WTC11 (cell line): ENCODE data around the gene AMIGO1. TPM values are rescaled to one million over a fixed set of nuclear protein-coding genes. Genes with fewer than 3 reads are reported as not detected.
A peak's percentile ranks its signal among the peaks of the same experiment; 100 is the strongest.

Experiments
- ATAC-seq: fragments of 200-7000 bp; cut with Tn5 transposase; 2 replicates; pipeline ENCODE4 v1.10.0; 2021; ENCODE audit warnings: mild to moderate bottlenecking, moderate library complexity
- CTCF ChIA-PET: fragments of 300-600 bp; sonication (Branson Sonifier 250); formaldehyde crosslinking; loops from one replicate; lab custom pipeline; 2021; ENCODE audit warnings: antibody characterized with exemption; lab: Charles Lee
- POLR2A ChIA-PET: fragments of 350-600 bp; sonication (Branson Sonifier 250); formaldehyde crosslinking; loops from one replicate; lab custom pipeline; 2021; ENCODE audit warnings: antibody characterized with exemption; lab: Charles Lee
- DNase-seq: peaks from one replicate; pipeline ENCODE4 v3.0.0; 2021; ENCODE audit warnings: low spot score
- H3K27ac Mint-ChIP-seq: 2 replicates; pipeline ENCODE4 v1.8.0; 2021; ENCODE audit warnings: mixed read lengths
- H3K27me3 Mint-ChIP-seq: 2 replicates; pipeline ENCODE4 v1.8.0; 2021; ENCODE audit warnings: low read depth, mild to moderate bottlenecking, moderate library complexity, mixed read lengths
- H3K36me3 Mint-ChIP-seq: 2 replicates; pipeline ENCODE4 v1.8.0; 2021; ENCODE audit warnings: mixed read lengths
- H3K4me1 Mint-ChIP-seq: 2 replicates; pipeline ENCODE4 v1.8.0; 2022; ENCODE audit warnings: mixed read lengths
- H3K4me3 Mint-ChIP-seq: 2 replicates; pipeline ENCODE4 v1.8.0; 2021; ENCODE audit warnings: mild to moderate bottlenecking, moderate library complexity, mixed read lengths
- H3K9me3 Mint-ChIP-seq: 2 replicates; pipeline ENCODE4 v1.8.0; 2021; ENCODE audit warnings: mixed read lengths
- ETV6 ChIP-seq: sonication (generic); formaldehyde crosslinking; IDR thresholded peaks from 2 replicates; pipeline ENCODE4 v1.8.1; 2022; ENCODE audit warnings: mild to moderate bottlenecking, missing genetic modification reagents
- FOXJ3 ChIP-seq: sonication (generic); formaldehyde crosslinking; IDR thresholded peaks from 2 replicates; pipeline ENCODE4 v1.9.0; 2021; ENCODE audit warnings: missing genetic modification reagents, mild to moderate bottlenecking, borderline replicate concordance
- GABPB1 ChIP-seq: sonication (generic); formaldehyde crosslinking; IDR thresholded peaks from 2 replicates; pipeline ENCODE4 v1.8.1; 2023; ENCODE audit warnings: mild to moderate bottlenecking, missing genetic modification reagents
- HMGA2 ChIP-seq: fragments of 250-450 bp; sonication (Bioruptor Pico); IDR thresholded peaks from 2 replicates; pipeline ENCODE4 v1.4.0; 2021; ENCODE audit warnings: mild to moderate bottlenecking, moderate library complexity
- JUN ChIP-seq: sonication (generic); formaldehyde crosslinking; IDR thresholded peaks from 2 replicates; pipeline ENCODE4 v1.8.0; 2023; ENCODE audit warnings: mild to moderate bottlenecking, missing genetic modification reagents
- MXD4 ChIP-seq: fragments of 250-450 bp; sonication (Bioruptor Pico); IDR thresholded peaks from 2 replicates; pipeline ENCODE4 v1.8.0; 2021; ENCODE audit warnings: mild to moderate bottlenecking, moderate library complexity, borderline replicate concordance
- NFYB ChIP-seq: sonication (generic); formaldehyde crosslinking; conservative IDR thresholded peaks from 2 replicates; pipeline ENCODE4 v1.8.0; 2022; ENCODE audit warnings: low read depth, missing genetic modification reagents
- NR3C1 ChIP-seq: sonication (generic); formaldehyde crosslinking; conservative IDR thresholded peaks from 2 replicates; pipeline ENCODE4 v1.8.1; 2023; ENCODE audit warnings: low read depth, mild to moderate bottlenecking, missing genetic modification reagents
- PRRX2 ChIP-seq: fragments of 250-450 bp; sonication (Bioruptor Pico); IDR thresholded peaks from 2 replicates; pipeline ENCODE4 v1.8.0; 2021; ENCODE audit warnings: mild to moderate bottlenecking
- RELA ChIP-seq: sonication (generic); formaldehyde crosslinking; IDR thresholded peaks from 2 replicates; pipeline ENCODE4 v1.8.1; 2022; ENCODE audit warnings: missing genetic modification reagents, mild to moderate bottlenecking, borderline replicate concordance
- TEAD1 ChIP-seq: sonication (generic); formaldehyde crosslinking; IDR thresholded peaks from 2 replicates; pipeline ENCODE4 v1.8.0; 2022; ENCODE audit warnings: mild to moderate bottlenecking, missing genetic modification reagents
- TEAD4 ChIP-seq: sonication (generic); formaldehyde crosslinking; IDR thresholded peaks from 2 replicates; pipeline ENCODE4 v1.8.0; 2022; ENCODE audit warnings: mild to moderate bottlenecking, missing genetic modification reagents
- ZNF121 ChIP-seq: sonication (generic); formaldehyde crosslinking; IDR thresholded peaks from 2 replicates; pipeline ENCODE4 v1.8.0; 2023; ENCODE audit warnings: missing genetic modification reagents
- ZNF317 ChIP-seq: sonication (generic); formaldehyde crosslinking; IDR thresholded peaks from 2 replicates; pipeline ENCODE4 v1.8.1; 2023; ENCODE audit warnings: low read depth, mild to moderate bottlenecking, moderate library complexity, missing genetic modification reagents, borderline replicate concordance
- total RNA-seq: library from RNA; stranded (reverse); gene quantifications from 3 replicates; pipeline ENCODE4 v1.2.3, GENCODE V29; 2021
- TF ChIP-seq, protein P1 (sequence below): sonication (generic); formaldehyde crosslinking; IDR thresholded peaks from 2 replicates; pipeline ENCODE4 v1.8.1; 2023; ENCODE audit warnings: mild to moderate bottlenecking, moderate library complexity, missing genetic modification reagents
- TF ChIP-seq, protein P2 (sequence below): sonication (generic); formaldehyde crosslinking; IDR thresholded peaks from 2 replicates; pipeline ENCODE4 v1.8.0; 2023; ENCODE audit warnings: missing genetic modification reagents, mild to moderate bottlenecking, borderline replicate concordance
- TF ChIP-seq, protein P3 (sequence below): sonication (generic); formaldehyde crosslinking; IDR thresholded peaks from 2 replicates; pipeline ENCODE4 v1.8.0; 2022; ENCODE audit warnings: mild to moderate bottlenecking, missing genetic modification reagents
- TF ChIP-seq, protein P4 (sequence below): sonication (generic); formaldehyde crosslinking; conservative IDR thresholded peaks from 2 replicates; pipeline ENCODE4 v1.8.1; 2022; ENCODE audit warnings: mild to moderate bottlenecking, missing genetic modification reagents
- TF ChIP-seq, protein P5 (sequence below): sonication (generic); formaldehyde crosslinking; IDR thresholded peaks from 2 replicates; pipeline ENCODE4 v1.8.1; 2022; ENCODE audit warnings: low read depth, mild to moderate bottlenecking, moderate library complexity, missing genetic modification reagents, borderline replicate concordance

Gene AMIGO1
- total RNA-seq, 1 experiment from 2014 or later: 2.4 TPM

DNA sequence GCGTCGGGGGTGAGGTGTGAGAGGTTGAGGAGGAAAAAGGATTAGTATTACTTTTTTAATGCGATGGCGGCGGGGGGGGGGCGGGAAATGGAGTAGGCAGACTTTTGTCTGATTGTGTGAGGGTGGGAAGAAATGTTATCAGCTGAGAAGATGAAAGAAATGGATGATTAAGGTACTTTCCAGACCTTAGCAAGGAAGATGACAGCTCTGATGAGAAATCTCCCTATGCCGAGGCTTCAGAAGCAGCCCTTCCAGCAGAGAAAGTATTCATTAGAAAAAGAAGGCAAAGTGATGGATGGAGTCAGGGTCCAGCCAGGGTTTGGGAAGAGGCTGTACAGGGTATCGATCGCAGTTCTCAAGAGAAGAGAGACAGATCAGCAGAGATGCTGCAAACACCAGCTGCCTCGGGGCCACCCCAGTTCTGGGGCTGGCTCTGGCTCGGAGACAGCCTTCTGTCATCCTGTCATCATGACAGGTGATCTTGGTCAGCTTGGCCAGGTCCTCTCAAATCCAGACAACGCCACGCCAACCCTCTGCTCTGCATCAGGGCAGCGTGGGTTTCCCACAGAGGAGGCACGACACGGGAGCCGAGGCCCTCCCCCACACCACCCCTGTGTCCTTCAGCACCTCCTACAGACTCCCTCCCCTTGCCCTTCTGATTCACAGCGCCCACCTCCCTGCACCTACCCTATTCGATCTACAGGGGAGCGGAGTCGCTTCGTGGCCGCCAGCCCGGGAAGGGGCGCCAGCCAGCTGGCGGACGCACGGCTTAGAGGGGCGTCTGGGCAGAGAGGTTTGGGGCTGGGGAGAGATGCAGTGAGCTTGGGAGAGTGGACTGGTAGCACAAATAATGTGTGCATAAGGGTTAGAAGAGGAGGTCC lies 26.5 kb downstream of the AMIGO1 start:
- no peaks in the 10 kb centered on the region; the same call in none of the 2 replicates for H3K27me3 Mint-ChIP-seq
- H3K36me3 Mint-ChIP-seq: peaks cover 2% of the 10 kb centered on the region; the same call in 1 of the 2 replicates
- POLR2A ChIA-PET: interaction anchor here (0.8 to 1.5 kb wide), 3 partner anchors 57 to 822 kb away, joined by 3 to 8 read pairs (median 3); partner anchors contain the start of genes HENMT1 and PSMA5
- peak; percentile 60 for DNase-seq
- H3K4me3 Mint-ChIP-seq: peak overlapping the region; percentile 85
- peak; percentile 67 for ATAC-seq
- no peaks in the 10 kb centered on the region for H3K9me3 Mint-ChIP-seq
- peaks cover 29% of the 10 kb centered on the region for H3K4me1 Mint-ChIP-seq
- CTCF ChIA-PET: interaction anchor here (0.6 to 3.7 kb wide), 18 partner anchors 8 to 484 kb away, joined by 3 to 35 read pairs (median 6); partner anchors contain the start of genes AMIGO1, CYB561D1, PSMA5 and SORT1
- no peak for TF ChIP-seq HMGA2 (CRISPR knock-in tag)
- TF ChIP-seq, protein P1, sequence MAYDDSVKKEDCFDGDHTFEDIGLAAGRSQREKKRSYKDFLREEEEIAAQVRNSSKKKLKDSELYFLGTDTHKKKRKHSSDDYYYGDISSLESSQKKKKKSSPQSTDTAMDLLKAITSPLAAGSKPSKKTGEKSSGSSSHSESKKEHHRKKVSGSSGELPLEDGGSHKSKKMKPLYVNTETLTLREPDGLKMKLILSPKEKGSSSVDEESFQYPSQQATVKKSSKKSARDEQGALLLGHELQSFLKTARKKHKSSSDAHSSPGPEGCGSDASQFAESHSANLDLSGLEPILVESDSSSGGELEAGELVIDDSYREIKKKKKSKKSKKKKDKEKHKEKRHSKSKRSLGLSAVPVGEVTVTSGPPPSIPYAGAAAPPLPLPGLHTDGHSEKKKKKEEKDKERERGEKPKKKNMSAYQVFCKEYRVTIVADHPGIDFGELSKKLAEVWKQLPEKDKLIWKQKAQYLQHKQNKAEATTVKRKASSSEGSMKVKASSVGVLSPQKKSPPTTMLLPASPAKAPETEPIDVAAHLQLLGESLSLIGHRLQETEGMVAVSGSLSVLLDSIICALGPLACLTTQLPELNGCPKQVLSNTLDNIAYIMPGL (CRISPR knock-in tag): 0 out of 2 replicates have a peak, but pooled peaks have one; percentile 12
- TF ChIP-seq FOXJ3: no peak
- no peak for TF ChIP-seq NR3C1
- no peak for TF ChIP-seq ETV6 (CRISPR knock-in tag)
- no peak for TF ChIP-seq MXD4 (CRISPR knock-in tag)
- TF ChIP-seq, protein P2, sequence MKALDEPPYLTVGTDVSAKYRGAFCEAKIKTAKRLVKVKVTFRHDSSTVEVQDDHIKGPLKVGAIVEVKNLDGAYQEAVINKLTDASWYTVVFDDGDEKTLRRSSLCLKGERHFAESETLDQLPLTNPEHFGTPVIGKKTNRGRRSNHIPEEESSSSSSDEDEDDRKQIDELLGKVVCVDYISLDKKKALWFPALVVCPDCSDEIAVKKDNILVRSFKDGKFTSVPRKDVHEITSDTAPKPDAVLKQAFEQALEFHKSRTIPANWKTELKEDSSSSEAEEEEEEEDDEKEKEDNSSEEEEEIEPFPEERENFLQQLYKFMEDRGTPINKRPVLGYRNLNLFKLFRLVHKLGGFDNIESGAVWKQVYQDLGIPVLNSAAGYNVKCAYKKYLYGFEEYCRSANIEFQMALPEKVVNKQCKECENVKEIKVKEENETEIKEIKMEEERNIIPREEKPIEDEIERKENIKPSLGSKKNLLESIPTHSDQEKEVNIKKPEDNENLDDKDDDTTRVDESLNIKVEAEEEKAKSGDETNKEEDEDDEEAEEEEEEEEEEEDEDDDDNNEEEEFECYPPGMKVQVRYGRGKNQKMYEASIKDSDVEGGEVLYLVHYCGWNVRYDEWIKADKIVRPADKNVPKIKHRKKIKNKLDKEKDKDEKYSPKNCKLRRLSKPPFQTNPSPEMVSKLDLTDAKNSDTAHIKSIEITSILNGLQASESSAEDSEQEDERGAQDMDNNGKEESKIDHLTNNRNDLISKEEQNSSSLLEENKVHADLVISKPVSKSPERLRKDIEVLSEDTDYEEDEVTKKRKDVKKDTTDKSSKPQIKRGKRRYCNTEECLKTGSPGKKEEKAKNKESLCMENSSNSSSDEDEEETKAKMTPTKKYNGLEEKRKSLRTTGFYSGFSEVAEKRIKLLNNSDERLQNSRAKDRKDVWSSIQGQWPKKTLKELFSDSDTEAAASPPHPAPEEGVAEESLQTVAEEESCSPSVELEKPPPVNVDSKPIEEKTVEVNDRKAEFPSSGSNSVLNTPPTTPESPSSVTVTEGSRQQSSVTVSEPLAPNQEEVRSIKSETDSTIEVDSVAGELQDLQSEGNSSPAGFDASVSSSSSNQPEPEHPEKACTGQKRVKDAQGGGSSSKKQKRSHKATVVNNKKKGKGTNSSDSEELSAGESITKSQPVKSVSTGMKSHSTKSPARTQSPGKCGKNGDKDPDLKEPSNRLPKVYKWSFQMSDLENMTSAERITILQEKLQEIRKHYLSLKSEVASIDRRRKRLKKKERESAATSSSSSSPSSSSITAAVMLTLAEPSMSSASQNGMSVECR (CRISPR knock-in tag): 0 out of 2 replicates have a peak, but pooled peaks have one; percentile 48
- H3K27ac Mint-ChIP-seq: peak overlapping the region; percentile 67; the same call in 1 of the 2 replicates

DNA sequence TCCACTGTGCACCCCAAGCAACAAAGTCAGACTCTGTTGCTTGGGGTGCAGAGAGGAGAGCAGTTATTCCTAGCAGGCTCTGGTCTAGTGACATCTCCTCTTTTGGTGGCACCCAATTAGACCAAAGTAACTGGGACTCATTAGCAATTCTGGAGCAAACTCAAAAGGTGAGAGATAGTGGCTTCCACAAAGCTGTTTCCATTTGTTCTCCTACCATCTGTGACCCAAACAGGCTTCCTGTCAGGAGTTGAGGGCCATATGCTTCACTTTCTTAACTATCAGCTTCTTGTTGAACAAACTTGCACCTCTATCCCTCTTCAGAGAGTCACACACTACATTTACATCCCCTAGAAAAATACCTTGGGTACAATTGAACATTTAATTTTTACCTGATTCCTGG lies 27.3 kb downstream of the AMIGO1 start:
- Mint-ChIP-seq H3K4me1 (peaks cover 27% of the 10 kb centered on the region), H3K27me3 (no peaks in the 10 kb centered on the region; the same call in none of the 2 replicates), H3K4me3 (peak overlapping the region; percentile 31; the same call in 1 of the 2 replicates), H3K36me3 (no peaks in the 10 kb centered on the region), H3K9me3 (no peaks in the 10 kb centered on the region), H3K27ac (no peak overlapping the region)
- TF ChIP-seq JUN (no peak), TEAD1 (CRISPR knock-in tag) (no peak), ZNF121 (CRISPR knock-in tag) (no peak), PRRX2 (CRISPR knock-in tag) (no peak), TEAD4 (CRISPR knock-in tag) (no peak), RELA (CRISPR knock-in tag) (no peak), GABPB1 (CRISPR knock-in tag) (no peak), ZNF317 (CRISPR knock-in tag) (no peak), NFYB (CRISPR knock-in tag) (no peak)
- TF ChIP-seq, protein P3, sequence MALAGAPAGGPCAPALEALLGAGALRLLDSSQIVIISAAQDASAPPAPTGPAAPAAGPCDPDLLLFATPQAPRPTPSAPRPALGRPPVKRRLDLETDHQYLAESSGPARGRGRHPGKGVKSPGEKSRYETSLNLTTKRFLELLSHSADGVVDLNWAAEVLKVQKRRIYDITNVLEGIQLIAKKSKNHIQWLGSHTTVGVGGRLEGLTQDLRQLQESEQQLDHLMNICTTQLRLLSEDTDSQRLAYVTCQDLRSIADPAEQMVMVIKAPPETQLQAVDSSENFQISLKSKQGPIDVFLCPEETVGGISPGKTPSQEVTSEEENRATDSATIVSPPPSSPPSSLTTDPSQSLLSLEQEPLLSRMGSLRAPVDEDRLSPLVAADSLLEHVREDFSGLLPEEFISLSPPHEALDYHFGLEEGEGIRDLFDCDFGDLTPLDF: no peak
- TF ChIP-seq, protein P4, sequence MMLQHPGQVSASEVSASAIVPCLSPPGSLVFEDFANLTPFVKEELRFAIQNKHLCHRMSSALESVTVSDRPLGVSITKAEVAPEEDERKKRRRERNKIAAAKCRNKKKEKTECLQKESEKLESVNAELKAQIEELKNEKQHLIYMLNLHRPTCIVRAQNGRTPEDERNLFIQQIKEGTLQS (CRISPR knock-in tag): no peak
- TF ChIP-seq, protein P5, sequence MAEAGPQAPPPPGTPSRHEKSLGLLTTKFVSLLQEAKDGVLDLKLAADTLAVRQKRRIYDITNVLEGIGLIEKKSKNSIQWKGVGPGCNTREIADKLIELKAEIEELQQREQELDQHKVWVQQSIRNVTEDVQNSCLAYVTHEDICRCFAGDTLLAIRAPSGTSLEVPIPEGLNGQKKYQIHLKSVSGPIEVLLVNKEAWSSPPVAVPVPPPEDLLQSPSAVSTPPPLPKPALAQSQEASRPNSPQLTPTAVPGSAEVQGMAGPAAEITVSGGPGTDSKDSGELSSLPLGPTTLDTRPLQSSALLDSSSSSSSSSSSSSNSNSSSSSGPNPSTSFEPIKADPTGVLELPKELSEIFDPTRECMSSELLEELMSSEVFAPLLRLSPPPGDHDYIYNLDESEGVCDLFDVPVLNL (CRISPR knock-in tag): no peak
- ChIA-PET POLR2A (no interaction called here), CTCF (interaction anchor here (0.6 to 3.7 kb wide), 8 partner anchors 11 to 243 kb away, joined by 3 to 35 read pairs (median 5); partner anchors contain the start of genes CYB561D1 and SORT1)
- ATAC-seq (no peak), DNase-seq (no peak)
